Keratinocyte (primary cell): Measurements from ENCODE around the gene CREB5. TPM values are rescaled to one million over a fixed set of nuclear protein-coding genes. Genes with fewer than 3 reads are reported as not detected.

Experiments used
- DNase-seq: peaks from one replicate; pipeline ENCODE4 v3.0.0-alpha.2; 2011; ENCODE audit warnings: low read depth, missing footprints, low spot score
- FAIRE-seq: peaks from 2 replicates; lab custom pipeline; 2011; peaks lifted over from hg19 to GRCh38; lab: Jason Lieb, UNC
- H2AFZ ChIP-seq: 2 replicates; pipeline ENCODE4 v1.6.0; 2012; ENCODE audit warnings: low read length, control low read depth, inconsistent platforms; ENCODE audit not compliant: control insufficient read depth
- H3K27ac ChIP-seq: 2 replicates; pipeline ENCODE4 v1.5.1; 2011; ENCODE audit warnings: low read length; ENCODE audit not compliant: control insufficient read depth, insufficient read depth
- H3K27me3 ChIP-seq: 3 replicates; pipeline ENCODE4 v1.6.0; 2011; ENCODE audit warnings: low read length; ENCODE audit not compliant: control insufficient read depth, insufficient read depth; ENCODE audit errors: extremely low read depth
- H3K36me3 ChIP-seq, 2 experiments: 2 replicates in 1 of 2; 3 replicates in 1 of 2; pipeline ENCODE4 v1.5.1; 2011; ENCODE audit warnings: low read length in 2 of 2, mild to moderate bottlenecking in 1 of 2; ENCODE audit not compliant: control insufficient read depth in 2 of 2, insufficient read depth in 2 of 2; ENCODE audit errors: extremely low read depth in 1 of 2
- H3K4me1 ChIP-seq: 3 replicates; pipeline ENCODE4 v1.5.1; 2011; ENCODE audit warnings: low read length; ENCODE audit not compliant: control insufficient read depth, insufficient read depth; ENCODE audit errors: extremely low read depth
- H3K4me2 ChIP-seq: 3 replicates; pipeline ENCODE4 v1.6.0; 2011; ENCODE audit warnings: low read depth, low read length; ENCODE audit not compliant: control insufficient read depth, insufficient read depth; ENCODE audit errors: extremely low read depth
- H3K4me3 ChIP-seq, 3 experiments: fragments of 200-600 bp in 1 of 3; sonication (generic) in 1 of 3; 2 replicates in 2 of 3; 3 replicates in 1 of 3; pipeline ENCODE4 v1.5.1; 2011 to 2016; ENCODE audit warnings: low read length in 3 of 3, mild to moderate bottlenecking in 3 of 3, control low read depth in 2 of 3, inconsistent platforms in 1 of 3, low read depth in 1 of 3, mixed read lengths in 1 of 3, mixed run types in 1 of 3, moderate library complexity in 1 of 3; ENCODE audit not compliant: control insufficient read depth in 2 of 3, insufficient read depth in 2 of 3; ENCODE audit errors: extremely low read depth in 1 of 3
- H3K79me2 ChIP-seq: 2 replicates; pipeline ENCODE4 v1.6.0; 2012; ENCODE audit warnings: low read length; ENCODE audit not compliant: control insufficient read depth, insufficient read depth
- H3K9ac ChIP-seq: 3 replicates; pipeline ENCODE4 v1.6.0; 2011; ENCODE audit warnings: low read length; ENCODE audit not compliant: control insufficient read depth, insufficient read depth; ENCODE audit errors: extremely low read depth
- H3K9me1 ChIP-seq: 3 replicates; pipeline ENCODE4 v1.6.0; 2011; ENCODE audit warnings: low read length; ENCODE audit not compliant: control insufficient read depth, insufficient read depth; ENCODE audit errors: extremely low read depth
- H3K9me3 ChIP-seq: 2 replicates; pipeline ENCODE4 v1.5.1; 2012; ENCODE audit warnings: low read depth, low read length; ENCODE audit not compliant: control insufficient read depth
- H4K20me1 ChIP-seq: 3 replicates; pipeline ENCODE4 v1.6.0; 2011; ENCODE audit warnings: low read length; ENCODE audit not compliant: control insufficient read depth, insufficient read depth; ENCODE audit errors: extremely low read depth
- CTCF ChIP-seq, 3 experiments: IDR thresholded peaks in 1 of 3; conservative IDR thresholded peaks in 1 of 3; optimal IDR thresholded peaks in 1 of 3; 2 replicates in 2 of 3; 3 replicates in 1 of 3; pipeline versions ENCODE3 to v1.5.1; 2011; ENCODE audit warnings: low read length in 3 of 3, mild to moderate bottlenecking in 3 of 3, moderate library complexity in 2 of 3, control low read depth in 1 of 3, inconsistent platforms in 1 of 3; ENCODE audit not compliant: insufficient read depth in 2 of 3; ENCODE audit errors: extremely low read depth in 1 of 3
- EZH2 ChIP-seq: IDR thresholded peaks from one replicate; pipeline ENCODE4 v1.6.1; 2012; ENCODE audit warnings: inconsistent platforms, mild to moderate bottlenecking, low read length, moderate library complexity
- dilution Hi-C: fragments of 300-500 bp; cut with MboI; formaldehyde crosslinking; loops from one replicate; pipeline ENCODE4 v1.7.0; 2020; ENCODE audit warnings: low sequenced_read_pairs; ENCODE audit not compliant: extremely low pct_ligation_motif_present
- polyA plus RNA-seq, 5 experiments: library from polyadenylated mRNA; depleted of rRNA in 3 of 5; stranded (reverse) in 3 of 5; stranded (forward) in 1 of 5; unstranded in 1 of 5; fragments of >200 nt; gene quantifications; 1 replicate in 1 of 5; 2 replicates in 3 of 5; 3 replicates in 1 of 5; pipeline versions ENCODE4 v1.2.1 to v1.2.3, GENCODE V29; 2011 to 2012; ENCODE audit warnings: missing spikeins in 2 of 5, low read depth in 1 of 5, low replicate concordance in 1 of 5

Gene CREB5
- polyA plus RNA-seq, 1 donor (not counting 4 experiments of a cell fraction or from before 2014, with no cell fraction given): 7.9 TPM

DNA sequence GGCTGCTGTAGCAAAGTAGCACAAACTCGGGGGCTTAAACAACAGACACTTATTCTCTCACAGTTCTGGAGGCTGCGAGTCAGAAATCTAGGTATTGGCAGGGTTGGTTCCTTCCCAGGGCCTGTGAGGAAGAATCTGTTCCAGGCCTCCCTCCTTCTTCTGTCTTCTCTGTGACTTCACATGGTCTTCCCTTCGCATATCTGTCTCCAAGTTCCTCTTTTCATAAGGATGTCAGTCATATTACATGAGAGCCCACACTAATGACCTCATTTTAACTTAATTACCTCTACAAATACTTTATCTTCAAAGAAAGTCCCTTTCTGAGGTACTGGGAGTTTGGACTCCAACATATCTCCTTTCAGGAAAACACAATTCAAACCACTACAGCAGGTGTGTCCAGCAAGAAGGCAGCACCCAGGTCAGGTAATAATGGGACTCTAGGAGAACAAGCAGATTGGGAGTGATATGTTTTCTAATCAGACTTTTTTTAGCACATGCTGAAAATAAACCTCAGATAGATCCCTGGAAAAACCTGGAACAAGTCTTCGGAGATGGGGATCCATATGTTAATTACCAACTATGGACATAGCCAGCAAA lies 11.7 kb downstream of the CREB5 start:
- FAIRE-seq: no peak
- no peak overlapping the region for H3K4me2 ChIP-seq
- no peaks in the 10 kb centered on the region for H3K36me3 ChIP-seq
- DNase-seq: no peak
- H3K4me3 ChIP-seq: no peak overlapping the region
- no peaks in the 10 kb centered on the region for H3K79me2 ChIP-seq
- dilution Hi-C loops: no loop called here
- peaks cover 6% of the 10 kb centered on the region for H3K4me1 ChIP-seq
- H2AFZ ChIP-seq: no peak overlapping the region
- H3K9me3 ChIP-seq: no peaks in the 10 kb centered on the region
- TF ChIP-seq CTCF (optimal IDR thresholded peaks at IDR 0.05 in 1 of 3, IDR thresholded peaks at IDR 0.05 in 1 of 3, conservative IDR thresholded peaks at IDR 0.05 in 1 of 3; ENCODE audit: extremely low read depth in 1 of 3, insufficient read depth in 2 of 3, low read length in 3 of 3) (no peak), EZH2 (no peak)
- H3K27ac ChIP-seq: no peak overlapping the region
- H3K27me3 ChIP-seq: peaks cover 18% of the 10 kb centered on the region
- H3K9ac ChIP-seq: no peak overlapping the region
- no peaks in the 10 kb centered on the region for H3K9me1 ChIP-seq
- no peaks in the 10 kb centered on the region for H4K20me1 ChIP-seq

- dilution Hi-C loops: no loop called here
- no peak overlapping the region for H3K27ac ChIP-seq
- H3K9me1 ChIP-seq: no peaks in the 10 kb centered on the region
- H3K4me1 ChIP-seq: no peaks in the 10 kb centered on the region
- H3K4me3 ChIP-seq: no peak overlapping the region
- no peak overlapping the region for H3K9ac ChIP-seq
- no peak for FAIRE-seq
- TF ChIP-seq EZH2 (no peak), CTCF (optimal IDR thresholded peaks at IDR 0.05 in 1 of 3, IDR thresholded peaks at IDR 0.05 in 1 of 3, conservative IDR thresholded peaks at IDR 0.05 in 1 of 3; ENCODE audit: extremely low read depth in 1 of 3, insufficient read depth in 2 of 3, low read length in 3 of 3) (no peak)
- no peak overlapping the region for H3K4me2 ChIP-seq
- no peaks in the 10 kb centered on the region for H3K79me2 ChIP-seq
- no peak overlapping the region for H2AFZ ChIP-seq
- no peak for DNase-seq
- no peaks in the 10 kb centered on the region for H3K36me3 ChIP-seq
- H4K20me1 ChIP-seq: no peaks in the 10 kb centered on the region
- no peaks in the 10 kb centered on the region for H3K9me3 ChIP-seq
- H3K27me3 ChIP-seq: peaks cover 18% of the 10 kb centered on the region
Measured at GRCh38 chr7:28425496-28425895, 13.2 kb downstream of the CREB5 start.
